T follicular helper cell (primary cell): ENCODE data around the gene ALDH18A1.

Experiments
- DNase-seq: peaks from one replicate; pipeline ENCODE4 v3.0.0-alpha.2; 2020; ENCODE audit warnings: low read depth

The ALDH18A1 gene

GRCh38 chr10:95579292-95579691 is 77.2 kb downstream of the ALDH18A1 start:
- DNase-seq = no peak

GRCh38 chr10:95578619-95579018 is 77.9 kb downstream of the ALDH18A1 start:
- DNase-seq = no peak

- DNase-seq = no peak
Observed at GRCh38 chr10:95574649-95575365, 81.7 kb downstream of the ALDH18A1 start.

- DNase-seq = no peak
Observed at GRCh38 chr10:95573964-95574604, 82.4 kb downstream of the ALDH18A1 start.

GRCh38 chr10:95573527-95573926 is 83.0 kb downstream of the ALDH18A1 start:
- DNase-seq = no peak

GRCh38 chr10:95572131-95572820 is 84.2 kb downstream of the ALDH18A1 start:
- DNase-seq = no peak

GRCh38 chr10:95571390-95571789 is 85.1 kb downstream of the ALDH18A1 start:
- DNase-seq = no peak

GRCh38 chr10:95569368-95569767 is 87.1 kb downstream of the ALDH18A1 start:
- no peak for DNase-seq

GRCh38 chr10:95567903-95568630 is 88.4 kb downstream of the ALDH18A1 start:
- DNase-seq = no peak

GRCh38 chr10:95566136-95566535 is 90.4 kb downstream of the ALDH18A1 start:
- DNase-seq = no peak

GRCh38 chr10:95565336-95565735 is 91.2 kb downstream of the ALDH18A1 start:
- no peak for DNase-seq

GRCh38 chr10:95564291-95564690 is 92.2 kb downstream of the ALDH18A1 start:
- DNase-seq = no peak

GRCh38 chr10:95562341-95562965 is 94.1 kb downstream of the ALDH18A1 start:
- no peak for DNase-seq

GRCh38 chr10:95561864-95562177 is 94.7 kb downstream of the ALDH18A1 start:
- DNase-seq = no peak

GRCh38 chr10:95561177-95561863 is 95.2 kb downstream of the ALDH18A1 start, which contains the start of gene SORBS1:
SORBS1 (minus strand) TSS chr10:95561371; CDS start chr10:95441135, 120,236 bp downstream.
- peak; percentile 84 for DNase-seq

GRCh38 chr10:95560278-95561176 is 96.0 kb downstream of the ALDH18A1 start:
- peak; percentile 24 for DNase-seq

- DNase-seq = no peak
Observed at GRCh38 chr10:95559896-95560277, 96.6 kb downstream of the ALDH18A1 start.

GRCh38 chr10:95559471-95559870 is 97.0 kb downstream of the ALDH18A1 start:
- no peak for DNase-seq

- DNase-seq = no peak
Observed at GRCh38 chr10:95558593-95559320, 97.8 kb downstream of the ALDH18A1 start.
